HG03095 (cell line): ENCODE results near the gene JOSD2.

Experiments used
- ATAC-seq: cut with Tn5 transposase; IDR thresholded peaks from one replicate; pipeline ENCODE4 v1.9.1; 2021; ENCODE audit warnings: moderate library complexity; ENCODE audit not compliant: unreplicated experiment

The JOSD2 gene

GRCh38 chr19:50511069-50511822 lies at the start of gene JOSD2:
JOSD2 (minus strand) TSS chr19:50511191; CDS start chr19:50510431, 760 bp downstream.
- ATAC-seq, result peak; percentile 74

- no peak for ATAC-seq
Observed at GRCh38 chr19:50559636-50560035, 48.6 kb upstream of the JOSD2 start.

GRCh38 chr19:50558449-50558848 lies 47.5 kb upstream of the JOSD2 start:
- ATAC-seq, result no peak

GRCh38 chr19:50558039-50558438 lies 47.0 kb upstream of the JOSD2 start:
- no peak for ATAC-seq

- ATAC-seq, result no peak
Observed at GRCh38 chr19:50557009-50557613, 46.1 kb upstream of the JOSD2 start.

GRCh38 chr19:50556282-50557008 lies 45.5 kb upstream of the JOSD2 start:
- no peak for ATAC-seq

- no peak for ATAC-seq
Observed at GRCh38 chr19:50555450-50556281, 44.7 kb upstream of the JOSD2 start.

- ATAC-seq, result no peak
Observed at GRCh38 chr19:50555033-50555432, 44.0 kb upstream of the JOSD2 start.

GRCh38 chr19:50554212-50554611 lies 43.2 kb upstream of the JOSD2 start:
- no peak for ATAC-seq

- no peak for ATAC-seq
Observed at GRCh38 chr19:50553134-50553703, 42.2 kb upstream of the JOSD2 start.

- ATAC-seq, result no peak
Observed at GRCh38 chr19:50552540-50552939, 41.5 kb upstream of the JOSD2 start.

GRCh38 chr19:50551715-50552187 lies 40.8 kb upstream of the JOSD2 start:
- no peak for ATAC-seq

- ATAC-seq, result no peak
Observed at GRCh38 chr19:50551034-50551714, 40.2 kb upstream of the JOSD2 start.

- no peak for ATAC-seq
Observed at GRCh38 chr19:50550594-50550966, 39.6 kb upstream of the JOSD2 start.

- no peak for ATAC-seq
Observed at GRCh38 chr19:50549927-50550593, 39.1 kb upstream of the JOSD2 start.

GRCh38 chr19:50549059-50549926 lies 38.3 kb upstream of the JOSD2 start:
- no peak for ATAC-seq

- ATAC-seq, result no peak
Observed at GRCh38 chr19:50548191-50549058, 37.4 kb upstream of the JOSD2 start.
